Renal pelvis (tissue), 4 donors: ENCODE measurements around the gene PCDHB12. TPM values are rescaled to one million over a fixed set of nuclear protein-coding genes. Genes with fewer than 3 reads are reported as not detected.

ENCODE experiments used
- DNase-seq: peaks from one replicate; pipeline ENCODE4 v3.0.0-alpha.2; 2013
- polyA plus RNA-seq, 3 donors: library from polyadenylated mRNA; unstranded; fragments of 120-200 nt; gene quantifications; one replicate each; pipeline ENCODE4 v1.2.1, GENCODE V29; 2013; ENCODE audit not compliant: insufficient read length in 3 of 3

Gene PCDHB12
- polyA plus RNA-seq, 3 donors: 3.6 to 4.6 (median 4.5) TPM

DNA sequence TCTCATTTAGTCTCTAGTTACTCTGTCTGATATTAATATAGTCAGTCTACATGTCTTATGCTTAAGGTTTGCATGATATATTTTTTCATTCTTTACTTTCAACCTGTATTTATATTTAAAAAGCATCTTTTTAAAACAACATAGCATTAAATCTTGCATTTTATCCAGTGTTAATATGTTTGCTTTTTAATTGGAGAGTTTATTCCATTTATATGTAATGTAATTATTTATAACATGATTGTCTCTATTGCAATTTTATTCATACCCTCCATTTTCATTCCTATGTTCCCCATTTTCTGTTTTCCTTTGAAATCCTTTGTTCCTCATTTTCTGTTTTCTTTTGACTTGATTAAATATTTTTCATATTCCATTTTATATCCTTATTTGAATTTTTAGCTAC is 49.9 kb downstream of the PCDHB12 start:
- no peak for DNase-seq

DNA sequence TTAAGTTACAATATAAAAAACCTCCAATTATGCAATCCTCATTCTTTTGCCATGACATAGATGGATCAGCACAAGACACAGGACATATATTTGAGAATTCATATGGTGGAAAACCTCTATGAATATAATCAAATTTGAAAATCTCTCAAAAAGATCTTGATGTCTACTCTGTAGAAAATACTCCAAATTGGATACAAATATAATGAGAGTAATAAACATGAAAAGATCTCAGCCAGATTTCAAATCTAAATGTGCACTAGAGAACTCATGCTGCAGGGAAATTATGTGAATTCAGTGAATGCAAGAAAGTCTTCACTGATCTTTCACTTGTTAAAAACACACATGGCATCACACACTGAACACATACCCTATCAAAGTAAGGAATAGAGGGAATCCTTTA is 50.4 kb downstream of the PCDHB12 start:
- no peak for DNase-seq

DNA sequence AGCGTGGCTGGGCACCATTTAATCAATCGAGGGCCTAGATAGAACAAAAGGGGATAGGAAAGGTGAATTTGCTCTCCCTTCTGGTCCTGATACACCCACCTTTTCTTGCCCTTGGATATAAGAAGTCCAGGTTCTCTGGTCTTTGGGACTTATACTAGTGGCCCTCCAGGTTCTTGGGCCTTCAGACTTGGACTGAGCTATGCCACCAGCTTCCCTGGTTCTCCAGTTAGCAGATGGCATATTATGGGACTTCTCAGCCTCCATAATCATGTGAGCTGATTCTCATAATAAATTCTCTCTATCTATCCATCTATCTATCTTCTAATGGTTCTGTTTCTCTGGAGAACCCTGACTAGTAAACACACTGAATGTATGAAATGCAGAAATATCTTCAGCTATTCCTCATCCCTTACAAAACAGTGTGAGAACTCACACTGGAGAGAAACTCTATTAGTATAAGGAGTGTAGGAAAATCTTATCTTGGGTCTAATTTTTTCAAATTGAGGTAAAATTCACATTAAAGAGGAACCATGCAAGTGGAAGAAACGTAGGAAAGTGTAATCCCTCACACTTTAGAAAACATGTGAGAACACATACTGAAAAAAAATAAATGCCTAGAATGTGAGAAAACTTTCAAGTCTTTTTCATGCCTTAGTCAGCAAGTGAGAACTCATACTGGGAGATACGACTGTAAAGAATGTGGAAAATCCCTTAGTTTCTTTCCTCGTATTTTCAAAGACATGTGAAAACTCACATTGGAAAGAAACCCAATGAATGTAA is 52.1 kb downstream of the PCDHB12 start:
- DNase-seq: no peak

DNA sequence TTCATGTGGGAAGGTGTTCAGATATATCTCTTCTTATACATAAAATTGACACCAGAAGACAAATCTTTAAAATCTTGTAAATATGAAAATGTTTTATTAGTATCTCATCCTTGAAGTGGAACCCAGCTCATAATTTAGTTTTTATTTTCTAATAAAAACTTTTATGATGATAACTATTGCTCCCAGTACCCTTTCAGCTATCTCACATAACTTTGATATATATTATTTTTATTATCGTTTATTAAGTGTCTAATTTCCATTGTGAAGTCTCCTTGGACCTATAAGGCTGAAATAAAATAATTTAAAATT is 52.7 kb downstream of the PCDHB12 start:
- no peak for DNase-seq

Other genes starting within 250 kb of the PCDHB12 start
- gene PCDHAC2, start 242.2 kb upstream of the PCDHB12 start, polyA plus RNA-seq: under 1 TPM; 0.29 to 0.71 (median 0.53) TPM
- gene PCDHB1, start 157.3 kb upstream of the PCDHB12 start, polyA plus RNA-seq: under 1 TPM; 0.04 to 0.15 (median 0.08) TPM
- gene PCDHB2, start 114.1 kb upstream of the PCDHB12 start, polyA plus RNA-seq: 1 to 10 TPM; 4.5 to 8.4 (median 4.9) TPM
- gene PCDHB3, start 108.2 kb upstream of the PCDHB12 start, polyA plus RNA-seq: 1 to 10 TPM; 3.7 to 4.7 (median 3.8) TPM
- gene PCDHB4, start 86.9 kb upstream of the PCDHB12 start, polyA plus RNA-seq: 1 to 10 TPM in 2 of 3 donors, under 1 TPM in 1; 0.97 to 2.1 (median 2.0) TPM
- gene PCDHB5, start 73.5 kb upstream of the PCDHB12 start, polyA plus RNA-seq: 1 to 10 TPM; 5.3 to 9.5 (median 9.1) TPM
- 1 to 10 TPM; 1.6 to 3.1 (median 3.0) TPM for gene PCDHB6, start 58.7 kb upstream of the PCDHB12 start, polyA plus RNA-seq
- gene PCDHB7, start 36.1 kb upstream of the PCDHB12 start, polyA plus RNA-seq: 1 to 10 TPM; 3.5 to 4.4 (median 4.2) TPM
- 1 to 10 TPM; 1.5 to 3.1 (median 2.1) TPM for gene PCDHB8, start 30.9 kb upstream of the PCDHB12 start, polyA plus RNA-seq
- 1 to 10 TPM; 5.1 to 7.4 (median 6.5) TPM for gene PCDHB16, start 26.3 kb upstream of the PCDHB12 start, polyA plus RNA-seq
- 1 to 10 TPM; 3.4 to 4.5 (median 4.1) TPM for gene PCDHB9, start 21.6 kb upstream of the PCDHB12 start, polyA plus RNA-seq
- 1 to 10 TPM; 4.9 to 6.6 (median 6.4) TPM for gene PCDHB10, start 16.4 kb upstream of the PCDHB12 start, polyA plus RNA-seq
- gene PCDHB11, start 9.1 kb upstream of the PCDHB12 start, polyA plus RNA-seq: 1 to 10 TPM; 3.8 to 6.5 (median 4.6) TPM
- 1 to 10 TPM; 6.4 to 7.5 (median 6.9) TPM for gene PCDHB13, start 5.2 kb downstream of the PCDHB12 start, polyA plus RNA-seq
- gene PCDHB14, start 14.6 kb downstream of the PCDHB12 start, polyA plus RNA-seq: 10 to 100 TPM; 10.1 to 11.2 (median 10.2) TPM
- 10 to 100 TPM; 14.3 to 15.2 (median 14.7) TPM for gene PCDHB15, start 36.7 kb downstream of the PCDHB12 start, polyA plus RNA-seq
- under 1 TPM in 2 of 3 donors, not detected in 1; 0.19 to 0.21 TPM for gene SLC25A2, start 95.3 kb downstream of the PCDHB12 start, polyA plus RNA-seq
- gene TAF7, start 112.1 kb downstream of the PCDHB12 start, polyA plus RNA-seq: 100 to 1,000 TPM; 137 to 157 (median 148) TPM
- 1 to 10 TPM in 2 of 3 donors, under 1 TPM in 1; 0.81 to 1.7 (median 1.0) TPM for gene PCDHGA1, start 121.8 kb downstream of the PCDHB12 start, polyA plus RNA-seq
- 1 to 10 TPM; 6.3 to 8.3 (median 6.4) TPM for gene PCDHGA2, start 130.0 kb downstream of the PCDHB12 start, polyA plus RNA-seq
- 1 to 10 TPM; 3.4 to 4.5 (median 3.8) TPM for gene PCDHGA3, start 135.1 kb downstream of the PCDHB12 start, polyA plus RNA-seq
- gene PCDHGB1, start 141.4 kb downstream of the PCDHB12 start, polyA plus RNA-seq: 1 to 10 TPM; 1.7 to 1.8 (median 1.7) TPM
- gene PCDHGA4, start 146.3 kb downstream of the PCDHB12 start, polyA plus RNA-seq: 1 to 10 TPM; 2.3 to 3.0 (median 2.4) TPM
- 1 to 10 TPM; 3.5 to 4.9 (median 3.6) TPM for gene PCDHGB2, start 151.3 kb downstream of the PCDHB12 start, polyA plus RNA-seq
- 1 to 10 TPM; 2.6 to 3.2 (median 2.6) TPM for gene PCDHGA5, start 155.4 kb downstream of the PCDHB12 start, polyA plus RNA-seq
- 1 to 10 TPM; 1.9 to 2.6 (median 2.5) TPM for gene PCDHGB3, start 161.5 kb downstream of the PCDHB12 start, polyA plus RNA-seq
- gene PCDHGA6, start 165.2 kb downstream of the PCDHB12 start, polyA plus RNA-seq: 1 to 10 TPM; 6.4 to 8.5 (median 7.9) TPM
- gene PCDHGA7, start 174.0 kb downstream of the PCDHB12 start, polyA plus RNA-seq: 1 to 10 TPM; 2.2 to 2.5 (median 2.5) TPM
- 1 to 10 TPM; 4.9 to 6.2 (median 6.2) TPM for gene PCDHGB4, start 179.0 kb downstream of the PCDHB12 start, polyA plus RNA-seq
- under 1 TPM; 0.78 to 0.85 (median 0.81) TPM for gene PCDHGA8, start 183.9 kb downstream of the PCDHB12 start, polyA plus RNA-seq
- 10 to 100 TPM in 1 of 3 donors, 1 to 10 TPM in 2; 9.3 to 12.0 (median 9.7) TPM for gene PCDHGB5, start 189.2 kb downstream of the PCDHB12 start, polyA plus RNA-seq
- 1 to 10 TPM; 4.8 to 6.1 (median 5.5) TPM for gene PCDHGA9, start 194.1 kb downstream of the PCDHB12 start, polyA plus RNA-seq
- 1 to 10 TPM; 6.8 to 7.8 (median 7.3) TPM for gene PCDHGB6, start 199.3 kb downstream of the PCDHB12 start, polyA plus RNA-seq
- gene PCDHGA10, start 204.3 kb downstream of the PCDHB12 start, polyA plus RNA-seq: 1 to 10 TPM; 3.1 to 3.7 (median 3.4) TPM
- gene PCDHGB7, start 209.0 kb downstream of the PCDHB12 start, polyA plus RNA-seq: 10 to 100 TPM; 11.0 to 17.3 (median 16.1) TPM
- 1 to 10 TPM; 3.8 to 6.3 (median 4.9) TPM for gene PCDHGA11, start 212.3 kb downstream of the PCDHB12 start, polyA plus RNA-seq
- gene PCDHGA12, start 221.8 kb downstream of the PCDHB12 start, polyA plus RNA-seq: 1 to 10 TPM; 1.1 to 2.9 (median 1.8) TPM